Neural cell (in vitro differentiated cells): ENCODE results near the gene INTS4. TPM values are rescaled to one million over a fixed set of nuclear protein-coding genes. Genes with fewer than 3 reads are reported as not detected.

Source experiments
- H2AFZ ChIP-seq: fragments of 200-600, 300-800 bp; sonication (generic), shearing (Covaris generic); 2 replicates; pipeline ENCODE4 v1.6.0; 2014; ENCODE audit warnings: low read depth, mild to moderate bottlenecking, antibody characterized with exemption, low read length, moderate library complexity
- H3F3A ChIP-seq: fragments of 200-600 bp; shearing (Covaris generic); 2 replicates; pipeline ENCODE4 v1.6.1; 2016; ENCODE audit warnings: mild to moderate bottlenecking, moderate library complexity, mixed read lengths, antibody characterized with exemption, low read length; ENCODE audit not compliant: insufficient read depth, poor library complexity, severe bottlenecking
- H3K27ac ChIP-seq: fragments of 200-600, 300-800 bp; sonication (generic), shearing (Covaris generic); 2 replicates; pipeline ENCODE4 v1.5.1; 2014; ENCODE audit warnings: mild to moderate bottlenecking, low read length, moderate library complexity
- H3K27me3 ChIP-seq: fragments of 300-800, 200-600 bp; sonication (generic), shearing (Covaris generic); 2 replicates; pipeline ENCODE4 v1.6.0; 2014; ENCODE audit warnings: mild to moderate bottlenecking, low read depth, low read length, moderate library complexity; ENCODE audit not compliant: insufficient read depth
- H3K36me3 ChIP-seq: fragments of 300-800, 200-600 bp; sonication (generic), shearing (Covaris generic); 2 replicates; pipeline ENCODE4 v1.5.1; 2014; ENCODE audit warnings: mild to moderate bottlenecking, antibody characterized with exemption, low read length, moderate library complexity; ENCODE audit not compliant: insufficient read depth
- H3K4me2 ChIP-seq: fragments of 300-800, 200-600 bp; sonication (generic), shearing (Covaris generic); 2 replicates; pipeline ENCODE4 v1.6.0; 2014; ENCODE audit warnings: mild to moderate bottlenecking, low read length
- H3K4me3 ChIP-seq: fragments of 300-800, 200-600 bp; sonication (generic), shearing (Covaris generic); 2 replicates; pipeline ENCODE4 v1.5.1; 2014; ENCODE audit warnings: mild to moderate bottlenecking, low read length, moderate library complexity
- H3K79me2 ChIP-seq: fragments of 200-600 bp; shearing (Covaris generic); replicated peaks from 2 replicates; pipeline ENCODE4 v1.6.0; 2014; ENCODE audit warnings: mild to moderate bottlenecking, low read length, moderate library complexity; ENCODE audit not compliant: insufficient read depth
- H3K9ac ChIP-seq: fragments of 300-800, 200-600 bp; sonication (generic), shearing (Covaris generic); 2 replicates; pipeline ENCODE4 v1.6.1; 2016; ENCODE audit warnings: mild to moderate bottlenecking, low read length, mixed read lengths
- H3K9me2 ChIP-seq: fragments of 200-600 bp; shearing (Covaris generic); 2 replicates; pipeline ENCODE4 v1.6.1; 2016; ENCODE audit warnings: mild to moderate bottlenecking, low read length, mixed read lengths; ENCODE audit not compliant: insufficient read depth
- H3K9me3 ChIP-seq: fragments of 200-600, 300-800 bp; sonication (generic), shearing (Covaris generic); 2 replicates; pipeline ENCODE4 v1.6.1; 2016; ENCODE audit warnings: mild to moderate bottlenecking, mixed run types, low read length, moderate library complexity, mixed read lengths
- H4K20me1 ChIP-seq: fragments of 200-600 bp; shearing (Covaris generic); 2 replicates; pipeline ENCODE4 v1.6.1; 2016; ENCODE audit warnings: mild to moderate bottlenecking, mixed run types; ENCODE audit not compliant: insufficient read depth
- CTCF ChIP-seq: fragments of 450-650 bp; IDR thresholded peaks from 2 replicates; pipeline ENCODE4 v1.5.1; 2014; ENCODE audit warnings: antibody characterized with exemption, mild to moderate bottlenecking, moderate library complexity; ENCODE audit not compliant: poor library complexity, severe bottlenecking
- EP300 ChIP-seq: fragments of 450-650 bp; conservative IDR thresholded peaks from 2 replicates; pipeline ENCODE4 v1.6.1; 2014; ENCODE audit warnings: antibody characterized with exemption, mild to moderate bottlenecking, moderate library complexity; ENCODE audit not compliant: poor library complexity, severe bottlenecking
- EZH2 ChIP-seq: fragments of 200-600, 300-800 bp; shearing (Covaris generic), sonication (generic); IDR thresholded peaks from 2 replicates; pipeline ENCODE4 v1.6.1; 2014; ENCODE audit warnings: antibody characterized with exemption, low read length, borderline replicate concordance, mild to moderate bottlenecking; ENCODE audit not compliant: insufficient read depth, poor library complexity, severe bottlenecking
- MXI1 ChIP-seq: fragments of 450-650 bp; conservative IDR thresholded peaks from 2 replicates; pipeline ENCODE4 v1.6.1; 2014; ENCODE audit warnings: antibody characterized with exemption, mild to moderate bottlenecking; ENCODE audit not compliant: poor library complexity, severe bottlenecking
- POLR2AphosphoS5 ChIP-seq: IDR thresholded peaks from 2 replicates; pipeline ENCODE4 v1.6.1; 2012
- RAD21 ChIP-seq: fragments of 450-650 bp; conservative IDR thresholded peaks from 2 replicates; pipeline ENCODE4 v1.6.1; 2014; ENCODE audit warnings: antibody characterized with exemption, mild to moderate bottlenecking, moderate library complexity
- SMC3 ChIP-seq: fragments of 450-650 bp; conservative IDR thresholded peaks from 2 replicates; pipeline ENCODE4 v1.6.1; 2014; ENCODE audit warnings: antibody characterized with exemption, mild to moderate bottlenecking, moderate library complexity; ENCODE audit not compliant: poor library complexity
- TAF1 ChIP-seq: IDR thresholded peaks from 2 replicates; pipeline ENCODE4 v1.6.1; 2012; ENCODE audit warnings: low read depth
- polyA plus RNA-seq: library from polyadenylated mRNA; depleted of rRNA; stranded (reverse); fragments of >200 nt; gene quantifications from 2 replicates; pipeline ENCODE4 v1.2.3, GENCODE V29; 2014
- TF ChIP-seq, protein P1 (sequence below): IDR thresholded peaks from 2 replicates; pipeline ENCODE4 v1.6.1; 2012; ENCODE audit warnings: borderline replicate concordance

The INTS4 gene
- polyA plus RNA-seq, 1 donor from 2014 or later: 34.5 TPM

GRCh38 chr11:78010304-78010703 is 15.8 kb upstream of the INTS4 start:
- H3K27ac ChIP-seq: no peak overlapping the region
- H4K20me1 ChIP-seq: no peaks in the 10 kb centered on the region
- no peak overlapping the region for H3K4me2 ChIP-seq
- no peak overlapping the region for H2AFZ ChIP-seq
- H3K4me3 ChIP-seq: no peak overlapping the region
- no peaks in the 10 kb centered on the region for H3K9me2 ChIP-seq
- no peaks in the 10 kb centered on the region for H3K36me3 ChIP-seq
- no peaks in the 10 kb centered on the region for H3F3A ChIP-seq
- no peak overlapping the region for H3K9ac ChIP-seq
- no peaks in the 10 kb centered on the region for H3K79me2 ChIP-seq
- no peaks in the 10 kb centered on the region for H3K9me3 ChIP-seq
- no peaks in the 10 kb centered on the region for H3K27me3 ChIP-seq
- no peak for TF ChIP-seq EP300
- no peak for TF ChIP-seq RAD21
- no peak for TF ChIP-seq SMC3
- TF ChIP-seq, protein P1, sequence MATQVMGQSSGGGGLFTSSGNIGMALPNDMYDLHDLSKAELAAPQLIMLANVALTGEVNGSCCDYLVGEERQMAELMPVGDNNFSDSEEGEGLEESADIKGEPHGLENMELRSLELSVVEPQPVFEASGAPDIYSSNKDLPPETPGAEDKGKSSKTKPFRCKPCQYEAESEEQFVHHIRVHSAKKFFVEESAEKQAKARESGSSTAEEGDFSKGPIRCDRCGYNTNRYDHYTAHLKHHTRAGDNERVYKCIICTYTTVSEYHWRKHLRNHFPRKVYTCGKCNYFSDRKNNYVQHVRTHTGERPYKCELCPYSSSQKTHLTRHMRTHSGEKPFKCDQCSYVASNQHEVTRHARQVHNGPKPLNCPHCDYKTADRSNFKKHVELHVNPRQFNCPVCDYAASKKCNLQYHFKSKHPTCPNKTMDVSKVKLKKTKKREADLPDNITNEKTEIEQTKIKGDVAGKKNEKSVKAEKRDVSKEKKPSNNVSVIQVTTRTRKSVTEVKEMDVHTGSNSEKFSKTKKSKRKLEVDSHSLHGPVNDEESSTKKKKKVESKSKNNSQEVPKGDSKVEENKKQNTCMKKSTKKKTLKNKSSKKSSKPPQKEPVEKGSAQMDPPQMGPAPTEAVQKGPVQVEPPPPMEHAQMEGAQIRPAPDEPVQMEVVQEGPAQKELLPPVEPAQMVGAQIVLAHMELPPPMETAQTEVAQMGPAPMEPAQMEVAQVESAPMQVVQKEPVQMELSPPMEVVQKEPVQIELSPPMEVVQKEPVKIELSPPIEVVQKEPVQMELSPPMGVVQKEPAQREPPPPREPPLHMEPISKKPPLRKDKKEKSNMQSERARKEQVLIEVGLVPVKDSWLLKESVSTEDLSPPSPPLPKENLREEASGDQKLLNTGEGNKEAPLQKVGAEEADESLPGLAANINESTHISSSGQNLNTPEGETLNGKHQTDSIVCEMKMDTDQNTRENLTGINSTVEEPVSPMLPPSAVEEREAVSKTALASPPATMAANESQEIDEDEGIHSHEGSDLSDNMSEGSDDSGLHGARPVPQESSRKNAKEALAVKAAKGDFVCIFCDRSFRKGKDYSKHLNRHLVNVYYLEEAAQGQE: no peak
- TF ChIP-seq POLR2AphosphoS5: no peak
- TF ChIP-seq MXI1: no peak
- no peak for TF ChIP-seq EZH2
- no peak for TF ChIP-seq TAF1
- no peak for TF ChIP-seq CTCF

- Histone ChIP-seq H2AFZ (no peak overlapping the region), H4K20me1 (no peaks in the 10 kb centered on the region), H3K27ac (no peak overlapping the region), H3K79me2 (no peaks in the 10 kb centered on the region), H3K4me2 (no peak overlapping the region), H3K9ac (no peak overlapping the region), H3K36me3 (no peaks in the 10 kb centered on the region), H3K9me3 (no peaks in the 10 kb centered on the region), H3K4me3 (no peak overlapping the region), H3F3A (no peaks in the 10 kb centered on the region), H3K27me3 (no peaks in the 10 kb centered on the region), H3K9me2 (no peaks in the 10 kb centered on the region)
- no peak for TF ChIP-seq CTCF
- no peak for TF ChIP-seq POLR2AphosphoS5
- TF ChIP-seq, protein P1: no peak
- TF ChIP-seq EZH2: no peak
- TF ChIP-seq TAF1: no peak
- TF ChIP-seq EP300: no peak
- no peak for TF ChIP-seq RAD21
- no peak for TF ChIP-seq MXI1
- TF ChIP-seq SMC3: no peak
Observed at GRCh38 chr11:78009062-78009461, 14.6 kb upstream of the INTS4 start.
